ENCODE data around the gene AATF. TPM values are rescaled to one million over a fixed set of nuclear protein-coding genes. Genes with fewer than 3 reads are reported as not detected.

Gene AATF
- total RNA-seq, 1 donor from 2014 or later: 31.3 TPM

DNA sequence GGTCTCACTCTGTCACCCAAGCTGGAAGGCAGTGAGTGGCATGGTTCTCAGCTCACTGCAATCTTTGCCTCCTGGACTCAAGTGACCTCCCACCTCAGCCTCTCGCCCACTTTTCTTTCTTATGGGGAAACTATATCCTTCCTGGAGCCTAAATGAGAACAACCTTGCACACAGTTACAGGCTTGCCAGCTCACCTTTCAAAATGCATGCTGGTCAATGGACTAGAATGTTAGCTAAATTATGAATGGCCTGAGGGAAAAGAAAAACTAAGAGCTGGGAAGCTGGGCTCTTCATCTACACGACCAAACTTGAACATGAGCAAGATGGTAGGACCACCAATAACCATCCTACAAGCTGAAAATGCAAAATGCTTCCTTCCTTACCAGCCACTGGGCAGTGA lies 22.1 kb upstream of the AATF start:
- no peak for DNase-seq (ENCODE audit: low spot score in 2 of 2, unreplicated experiment in 2 of 2)
- Mint-ChIP-seq H3K4me3 (no peak overlapping the region), H3K27me3 (ENCODE audit: low read depth) (peaks cover 44% of the 10 kb centered on the region)

DNA sequence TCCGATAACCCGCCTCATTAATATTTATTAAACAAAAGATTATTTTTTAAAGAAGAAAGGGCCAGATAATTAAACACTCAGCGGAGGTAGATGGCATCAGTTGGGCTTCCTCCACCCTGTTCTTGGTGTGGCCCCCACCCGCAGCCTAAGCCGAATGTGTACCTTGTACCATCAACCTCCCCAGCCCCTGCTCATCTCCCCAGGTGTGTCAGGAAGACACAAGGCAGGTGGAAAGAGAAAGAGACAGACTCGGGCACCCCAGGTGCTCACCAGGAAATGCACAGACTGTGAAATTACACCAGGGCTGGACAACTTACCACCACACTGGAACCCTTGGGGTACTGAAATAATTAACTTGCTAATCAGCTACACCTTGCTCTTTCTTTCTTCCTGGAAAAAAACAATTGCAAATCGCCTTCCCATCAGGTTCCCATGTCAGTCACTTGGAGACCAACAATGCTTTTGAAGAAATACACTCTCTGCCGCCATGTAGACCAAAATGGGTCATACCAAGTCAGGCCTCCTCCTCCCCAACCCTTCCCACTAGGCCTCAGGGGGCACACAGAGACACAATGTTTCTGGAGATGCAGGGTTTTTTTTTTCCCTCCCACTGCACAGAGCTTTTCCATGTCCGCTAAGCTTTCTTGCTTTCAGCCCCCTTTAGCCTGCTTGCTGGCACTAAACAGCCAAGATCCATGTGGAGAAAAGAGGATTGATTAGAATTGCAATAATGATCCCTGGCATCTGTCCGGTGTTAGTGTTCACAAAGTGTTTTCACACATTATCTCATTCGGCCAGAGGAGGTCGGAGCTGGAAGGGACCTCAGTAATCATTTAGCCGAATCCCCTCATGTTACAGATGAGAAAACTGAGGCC lies 20.0 kb upstream of the AATF start:
- H3K4me1 Mint-ChIP-seq: peaks cover 62% of the 10 kb centered on the region
- DNase-seq (ENCODE audit: low spot score in 2 of 2, unreplicated experiment in 2 of 2): no peak
- H3K9me3 Mint-ChIP-seq: no peaks in the 10 kb centered on the region
- no peak overlapping the region for H3K4me3 Mint-ChIP-seq
- peaks cover 64% of the 10 kb centered on the region for H3K27me3 Mint-ChIP-seq (ENCODE audit: low read depth)
- no peaks in the 10 kb centered on the region for H3K36me3 Mint-ChIP-seq
- TF ChIP-seq, protein P1, sequence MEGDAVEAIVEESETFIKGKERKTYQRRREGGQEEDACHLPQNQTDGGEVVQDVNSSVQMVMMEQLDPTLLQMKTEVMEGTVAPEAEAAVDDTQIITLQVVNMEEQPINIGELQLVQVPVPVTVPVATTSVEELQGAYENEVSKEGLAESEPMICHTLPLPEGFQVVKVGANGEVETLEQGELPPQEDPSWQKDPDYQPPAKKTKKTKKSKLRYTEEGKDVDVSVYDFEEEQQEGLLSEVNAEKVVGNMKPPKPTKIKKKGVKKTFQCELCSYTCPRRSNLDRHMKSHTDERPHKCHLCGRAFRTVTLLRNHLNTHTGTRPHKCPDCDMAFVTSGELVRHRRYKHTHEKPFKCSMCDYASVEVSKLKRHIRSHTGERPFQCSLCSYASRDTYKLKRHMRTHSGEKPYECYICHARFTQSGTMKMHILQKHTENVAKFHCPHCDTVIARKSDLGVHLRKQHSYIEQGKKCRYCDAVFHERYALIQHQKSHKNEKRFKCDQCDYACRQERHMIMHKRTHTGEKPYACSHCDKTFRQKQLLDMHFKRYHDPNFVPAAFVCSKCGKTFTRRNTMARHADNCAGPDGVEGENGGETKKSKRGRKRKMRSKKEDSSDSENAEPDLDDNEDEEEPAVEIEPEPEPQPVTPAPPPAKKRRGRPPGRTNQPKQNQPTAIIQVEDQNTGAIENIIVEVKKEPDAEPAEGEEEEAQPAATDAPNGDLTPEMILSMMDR (IDR thresholded peaks at IDR 0.05; ENCODE audit: unreplicated experiment): no peak
- H3K27ac Mint-ChIP-seq: no peak overlapping the region

More for the DNA sequence above, 22.1 kb upstream of the AATF start:
- Mint-ChIP-seq H3K36me3 (no peaks in the 10 kb centered on the region), H3K27ac (no peak overlapping the region), H3K4me1 (peaks cover 67% of the 10 kb centered on the region), H3K9me3 (no peaks in the 10 kb centered on the region)
- TF ChIP-seq, protein P1 (IDR thresholded peaks at IDR 0.05; ENCODE audit: unreplicated experiment): no peak

DNA sequence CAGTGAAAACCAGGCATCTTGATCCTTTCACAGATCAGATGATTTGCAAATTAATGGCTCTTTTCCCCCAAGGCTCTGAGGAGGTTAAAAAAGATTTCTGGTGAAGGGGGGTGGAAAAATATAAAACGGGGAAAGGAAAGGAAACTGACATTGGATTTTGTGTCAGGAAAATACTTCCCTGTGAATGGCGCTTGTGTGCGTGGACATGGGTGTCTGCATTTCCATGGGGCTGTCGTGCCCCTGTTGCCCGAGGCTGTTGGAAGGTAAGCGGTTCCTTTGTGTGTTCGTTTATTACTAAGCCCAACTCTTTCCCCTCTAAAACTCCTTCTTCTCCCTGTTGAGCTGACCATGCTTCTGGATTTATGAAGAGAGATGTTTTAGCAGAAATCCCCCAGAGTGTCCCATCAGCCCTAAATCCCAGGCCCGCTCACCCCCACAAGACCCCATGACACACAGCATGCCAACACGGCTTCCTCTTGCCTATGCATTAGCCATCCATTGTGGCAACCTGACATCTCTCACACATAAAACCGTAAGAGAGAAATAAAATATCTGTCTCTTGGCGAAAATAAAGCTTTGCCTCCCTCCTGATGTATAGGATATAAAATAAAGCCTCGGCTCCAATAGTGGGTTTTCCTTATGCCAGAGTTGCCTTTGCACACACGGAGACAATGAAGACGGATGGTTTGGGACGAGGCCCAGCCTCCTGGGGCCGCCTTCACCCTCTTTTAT lies 18.7 kb upstream of the AATF start:
- no peak overlapping the region for H3K4me3 Mint-ChIP-seq
- no peak for DNase-seq (ENCODE audit: low spot score in 2 of 2, unreplicated experiment in 2 of 2)
- H3K27ac Mint-ChIP-seq: no peak overlapping the region
- TF ChIP-seq, protein P1 (IDR thresholded peaks at IDR 0.05; ENCODE audit: unreplicated experiment): no peak
- H3K27me3 Mint-ChIP-seq (ENCODE audit: low read depth): peaks cover 77% of the 10 kb centered on the region
- no peaks in the 10 kb centered on the region for H3K9me3 Mint-ChIP-seq
- no peaks in the 10 kb centered on the region for H3K36me3 Mint-ChIP-seq
- H3K4me1 Mint-ChIP-seq: peaks cover 61% of the 10 kb centered on the region

DNA sequence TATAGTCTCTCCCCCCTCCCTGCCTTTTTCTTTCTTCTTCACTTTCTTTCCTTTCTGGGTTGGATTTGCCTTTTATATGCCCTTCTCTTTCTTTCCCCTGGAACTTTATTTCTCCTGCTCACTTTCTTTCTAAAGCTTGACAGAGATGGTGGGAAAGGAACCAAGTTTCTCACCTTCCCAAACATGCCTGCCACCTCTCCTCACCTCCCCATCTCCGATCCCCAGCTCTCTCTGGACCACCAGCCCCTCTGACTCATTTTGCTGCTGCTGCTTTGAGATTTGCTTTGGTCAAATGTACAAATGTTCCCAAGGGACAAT lies 18.2 kb upstream of the AATF start:
- no peaks in the 10 kb centered on the region for H3K36me3 Mint-ChIP-seq
- no peak overlapping the region for H3K27ac Mint-ChIP-seq
- H3K9me3 Mint-ChIP-seq: no peaks in the 10 kb centered on the region
- no peak overlapping the region for H3K4me3 Mint-ChIP-seq
- peaks cover 62% of the 10 kb centered on the region for H3K4me1 Mint-ChIP-seq
- TF ChIP-seq, protein P1 (IDR thresholded peaks at IDR 0.05; ENCODE audit: unreplicated experiment): no peak
- DNase-seq (ENCODE audit: low spot score in 2 of 2, unreplicated experiment in 2 of 2): no peak
- H3K27me3 Mint-ChIP-seq (ENCODE audit: low read depth): peaks cover 82% of the 10 kb centered on the region

DNA sequence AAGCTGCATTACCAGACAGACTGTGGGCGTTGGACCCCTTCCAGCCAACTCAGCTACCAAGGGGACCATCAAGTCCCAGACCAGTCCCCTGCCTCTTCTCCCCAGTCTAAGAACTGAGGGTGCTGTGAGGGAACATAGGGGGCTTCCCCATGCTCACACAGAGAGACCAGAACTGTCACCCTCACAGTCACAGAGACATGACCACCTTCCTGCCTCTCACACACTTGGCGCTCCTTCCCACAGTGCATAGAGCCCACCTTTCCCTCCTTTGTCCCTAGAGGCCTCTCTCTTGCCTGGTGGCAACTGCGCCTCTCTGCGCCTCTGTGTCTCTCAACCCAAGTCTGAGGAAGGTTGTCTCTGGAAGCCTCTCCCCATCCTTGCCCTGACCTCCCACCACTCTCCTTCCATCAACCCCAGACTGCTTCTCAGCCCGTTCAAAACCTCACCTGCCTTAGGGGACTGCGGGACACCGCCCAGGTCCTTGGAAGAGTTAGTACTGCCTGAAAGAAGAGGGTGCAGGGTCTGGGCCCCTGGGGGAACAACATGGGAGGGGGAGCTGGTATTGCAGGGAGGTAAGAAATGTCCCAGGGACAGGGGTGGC lies 17.6 kb upstream of the AATF start:
- Mint-ChIP-seq H3K27ac (no peak overlapping the region), H3K36me3 (no peaks in the 10 kb centered on the region), H3K4me3 (no peak overlapping the region), H3K9me3 (no peaks in the 10 kb centered on the region), H3K4me1 (peaks cover 62% of the 10 kb centered on the region), H3K27me3 (ENCODE audit: low read depth) (peaks cover 89% of the 10 kb centered on the region)
- TF ChIP-seq, protein P1 (IDR thresholded peaks at IDR 0.05; ENCODE audit: unreplicated experiment): no peak
- no peak for DNase-seq (ENCODE audit: low spot score in 2 of 2, unreplicated experiment in 2 of 2)

Measured in mesothelial cell of epicardium (in vitro differentiated cells).